Measurements from ENCODE around the gene COL23A1. TPM values are rescaled to one million over a fixed set of nuclear protein-coding genes. Genes with fewer than 3 reads are reported as not detected.

COL23A1 gene
- polyA plus RNA-seq, 2 donors: 0.59 to 0.75 TPM

DNA sequence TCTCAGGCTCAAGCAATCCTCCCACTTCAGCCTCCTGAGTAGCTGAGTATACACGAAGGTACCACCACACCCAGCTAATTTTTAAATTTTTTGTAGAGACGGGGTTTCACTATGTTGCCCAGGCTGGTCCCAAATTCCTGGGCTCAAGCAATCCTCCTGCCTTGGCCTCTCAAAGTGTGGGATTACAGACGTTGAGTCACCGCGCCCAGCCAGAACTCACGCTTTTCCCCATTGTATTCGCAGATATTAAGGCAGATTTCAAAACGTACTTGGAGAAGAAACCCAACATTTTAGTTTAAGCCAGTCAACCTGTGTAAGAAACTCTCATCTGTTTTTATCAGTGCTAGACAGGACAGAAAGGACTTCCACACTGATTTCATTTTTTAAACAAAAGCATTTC, 26.6 kb downstream of the COL23A1 start:
- Histone ChIP-seq H3K36me3 (ENCODE audit: control insufficient read depth in 2 of 2, insufficient read depth in 2 of 2, low read length in 1 of 2) (no peaks in the 10 kb centered on the region), H3K4me3 (ENCODE audit: low read depth in 1 of 2, low read length in 2 of 2) (no peak overlapping the region), H3K4me1 (ENCODE audit: control insufficient read depth in 2 of 2, insufficient read depth in 2 of 2, low read length in 1 of 2) (no peaks in the 10 kb centered on the region), H3K27me3 (ENCODE audit: control insufficient read depth in 1 of 2, insufficient read depth in 2 of 2, low read length in 2 of 2) (no peaks in the 10 kb centered on the region), H3K9me3 (ENCODE audit: control insufficient read depth in 2 of 2, insufficient read depth in 1 of 2, low read depth in 1 of 2, low read length in 1 of 2) (no peaks in the 10 kb centered on the region), H3K27ac (ENCODE audit: low read depth in 2 of 2, low read length in 1 of 2) (no peak overlapping the region)
- WGBS, 2 donors: 77 to 86% methylated on average over 8 of the region's 8 CpGs

DNA sequence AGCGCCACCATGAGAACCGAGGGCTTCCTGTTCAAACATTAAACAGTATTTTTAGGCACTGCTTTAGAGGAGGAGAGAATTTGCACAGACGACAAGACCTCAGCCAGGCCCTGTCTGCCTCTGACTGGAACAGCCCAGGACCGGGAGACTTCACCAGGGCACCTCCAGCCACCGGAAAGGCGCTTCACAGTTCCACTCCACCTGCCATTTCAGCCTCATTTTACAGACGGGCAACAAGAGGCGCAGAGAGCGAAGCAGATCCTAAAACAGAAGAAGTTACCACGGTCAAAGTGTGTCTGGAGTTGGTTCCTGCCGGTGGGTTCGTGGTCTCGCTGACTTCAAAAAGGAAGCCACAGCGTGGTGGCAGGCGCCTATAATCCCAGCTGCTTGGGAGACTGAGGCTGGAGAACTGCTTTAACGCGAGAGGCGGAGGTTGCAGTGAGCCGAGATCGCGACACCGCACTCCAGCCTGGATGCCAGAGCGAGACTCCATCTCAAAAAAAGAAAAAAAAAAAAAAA, 28.4 kb downstream of the COL23A1 start:
- no peaks in the 10 kb centered on the region for H3K36me3 ChIP-seq (ENCODE audit: control insufficient read depth in 2 of 2, insufficient read depth in 2 of 2, low read length in 1 of 2)
- WGBS, 2 donors: 76 to 79% methylated on average over 23 of the region's 23 CpGs
- H3K4me3 ChIP-seq (ENCODE audit: low read depth in 1 of 2, low read length in 2 of 2): no peak overlapping the region
- H3K9me3 ChIP-seq (ENCODE audit: control insufficient read depth in 2 of 2, insufficient read depth in 1 of 2, low read depth in 1 of 2, low read length in 1 of 2): no peaks in the 10 kb centered on the region
- H3K27me3 ChIP-seq (ENCODE audit: control insufficient read depth in 1 of 2, insufficient read depth in 2 of 2, low read length in 2 of 2): no peaks in the 10 kb centered on the region
- H3K4me1 ChIP-seq (ENCODE audit: control insufficient read depth in 2 of 2, insufficient read depth in 2 of 2, low read length in 1 of 2): no peaks in the 10 kb centered on the region
- H3K27ac ChIP-seq (ENCODE audit: low read depth in 2 of 2, low read length in 1 of 2): no peak overlapping the region

DNA sequence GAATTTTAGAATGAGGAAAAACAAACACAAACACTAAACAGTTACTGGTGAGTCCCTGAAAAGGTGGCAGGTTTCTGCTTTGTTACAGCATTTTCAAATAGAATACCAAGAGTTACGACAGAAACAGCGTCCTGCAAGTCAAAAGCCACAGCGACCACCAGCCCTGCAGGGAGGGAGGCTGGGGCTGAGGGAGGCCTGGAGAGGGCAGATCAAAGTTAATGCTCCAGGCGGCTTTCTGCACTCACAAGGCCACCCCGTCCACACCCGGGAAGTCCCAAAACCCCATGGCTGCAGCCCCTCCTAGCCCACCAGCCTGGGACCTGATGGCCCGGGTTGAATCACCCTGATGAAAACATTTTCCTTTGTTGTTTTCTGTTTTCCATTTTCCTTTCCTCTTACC, 29.3 kb downstream of the COL23A1 start:
- H3K27ac ChIP-seq (ENCODE audit: low read depth in 2 of 2, low read length in 1 of 2): no peak overlapping the region
- WGBS, 2 donors: 81 to 83% methylated on average over 7 of the region's 7 CpGs
- no peaks in the 10 kb centered on the region for H3K36me3 ChIP-seq (ENCODE audit: control insufficient read depth in 2 of 2, insufficient read depth in 2 of 2, low read length in 1 of 2)
- H3K27me3 ChIP-seq (ENCODE audit: control insufficient read depth in 1 of 2, insufficient read depth in 2 of 2, low read length in 2 of 2): no peaks in the 10 kb centered on the region
- no peak overlapping the region for H3K4me3 ChIP-seq (ENCODE audit: low read depth in 1 of 2, low read length in 2 of 2)
- H3K4me1 ChIP-seq (ENCODE audit: control insufficient read depth in 2 of 2, insufficient read depth in 2 of 2, low read length in 1 of 2): no peaks in the 10 kb centered on the region
- H3K9me3 ChIP-seq (ENCODE audit: control insufficient read depth in 2 of 2, insufficient read depth in 1 of 2, low read depth in 1 of 2, low read length in 1 of 2): no peaks in the 10 kb centered on the region

DNA sequence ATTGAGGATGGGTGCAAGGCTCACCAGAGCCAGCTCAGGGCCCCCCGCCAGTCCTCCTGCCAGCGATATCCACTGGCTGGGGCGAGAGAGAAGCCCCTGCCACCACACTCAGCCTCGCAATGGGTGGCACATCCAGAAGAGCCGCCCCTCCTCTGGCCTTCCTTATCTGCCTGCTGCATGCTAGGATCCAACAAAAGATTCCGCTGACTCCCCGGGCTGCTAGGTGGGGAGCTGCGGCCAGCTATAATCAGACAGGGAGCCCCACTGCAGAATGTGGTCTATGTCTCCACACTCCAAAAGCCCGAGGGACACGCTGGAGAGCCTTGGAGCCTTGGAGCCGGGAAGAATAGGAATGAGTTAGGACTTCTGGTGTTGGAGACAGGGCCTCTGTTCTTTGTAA, 32.8 kb downstream of the COL23A1 start:
- no peaks in the 10 kb centered on the region for H3K27me3 ChIP-seq (ENCODE audit: control insufficient read depth in 1 of 2, insufficient read depth in 2 of 2, low read length in 2 of 2)
- H3K27ac ChIP-seq (ENCODE audit: low read depth in 2 of 2, low read length in 1 of 2): no peak overlapping the region
- H3K4me1 ChIP-seq (ENCODE audit: control insufficient read depth in 2 of 2, insufficient read depth in 2 of 2, low read length in 1 of 2): no peaks in the 10 kb centered on the region
- WGBS, 2 donors: 89 to 94% methylated on average over 11 of the region's 11 CpGs
- H3K9me3 ChIP-seq (ENCODE audit: control insufficient read depth in 2 of 2, insufficient read depth in 1 of 2, low read depth in 1 of 2, low read length in 1 of 2): no peaks in the 10 kb centered on the region
- no peaks in the 10 kb centered on the region for H3K36me3 ChIP-seq (ENCODE audit: control insufficient read depth in 2 of 2, insufficient read depth in 2 of 2, low read length in 1 of 2)
- no peak overlapping the region for H3K4me3 ChIP-seq (ENCODE audit: low read depth in 1 of 2, low read length in 2 of 2)

DNA sequence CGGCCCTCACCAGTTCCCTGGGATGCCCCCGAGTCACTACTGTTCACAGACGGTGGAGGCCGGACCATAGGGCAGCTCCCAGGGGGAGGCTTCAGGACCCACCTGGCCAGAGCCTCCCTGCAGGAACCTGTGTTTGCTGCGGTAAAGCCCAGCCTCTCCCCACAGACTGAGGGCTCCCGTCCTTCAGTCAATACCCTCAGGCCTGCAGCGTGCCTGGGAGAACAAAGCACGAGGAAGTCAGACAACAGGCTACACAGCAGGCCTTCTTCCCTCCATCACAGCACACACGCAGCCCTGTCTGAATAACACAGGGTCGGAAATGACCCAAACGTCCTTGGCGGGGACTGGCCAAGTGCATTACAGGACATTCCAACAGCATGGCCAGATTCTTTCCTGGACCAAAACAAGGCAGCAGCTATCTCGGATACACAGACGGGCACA, 34.4 kb downstream of the COL23A1 start:
- Histone ChIP-seq H3K27me3 (ENCODE audit: control insufficient read depth in 1 of 2, insufficient read depth in 2 of 2, low read length in 2 of 2) (no peaks in the 10 kb centered on the region), H3K4me1 (ENCODE audit: control insufficient read depth in 2 of 2, insufficient read depth in 2 of 2, low read length in 1 of 2) (no peaks in the 10 kb centered on the region), H3K4me3 (ENCODE audit: low read depth in 1 of 2, low read length in 2 of 2) (no peak overlapping the region), H3K9me3 (ENCODE audit: control insufficient read depth in 2 of 2, insufficient read depth in 1 of 2, low read depth in 1 of 2, low read length in 1 of 2) (no peaks in the 10 kb centered on the region), H3K27ac (ENCODE audit: low read depth in 2 of 2, low read length in 1 of 2) (no peak overlapping the region), H3K36me3 (ENCODE audit: control insufficient read depth in 2 of 2, insufficient read depth in 2 of 2, low read length in 1 of 2) (no peaks in the 10 kb centered on the region)
- 84 to 85% methylated on average over 14 of the region's 14 CpGs for WGBS, 2 donors

GRCh38 chr5:178555005-178555404, 35.2 kb downstream of the COL23A1 start:
- H3K4me1 ChIP-seq (ENCODE audit: control insufficient read depth in 2 of 2, insufficient read depth in 2 of 2, low read length in 1 of 2): no peaks in the 10 kb centered on the region
- H3K27ac ChIP-seq (ENCODE audit: low read depth in 2 of 2, low read length in 1 of 2): no peak overlapping the region
- H3K4me3 ChIP-seq (ENCODE audit: low read depth in 1 of 2, low read length in 2 of 2): no peak overlapping the region
- no peaks in the 10 kb centered on the region for H3K9me3 ChIP-seq (ENCODE audit: control insufficient read depth in 2 of 2, insufficient read depth in 1 of 2, low read depth in 1 of 2, low read length in 1 of 2)
- H3K27me3 ChIP-seq (ENCODE audit: control insufficient read depth in 1 of 2, insufficient read depth in 2 of 2, low read length in 2 of 2): no peaks in the 10 kb centered on the region
- H3K36me3 ChIP-seq (ENCODE audit: control insufficient read depth in 2 of 2, insufficient read depth in 2 of 2, low read length in 1 of 2): no peaks in the 10 kb centered on the region
- WGBS, 2 donors: 84 to 86% methylated on average over 7 of the region's 7 CpGs

- Histone ChIP-seq H3K27me3 (ENCODE audit: control insufficient read depth in 1 of 2, insufficient read depth in 2 of 2, low read length in 2 of 2) (no peaks in the 10 kb centered on the region), H3K9me3 (ENCODE audit: control insufficient read depth in 2 of 2, insufficient read depth in 1 of 2, low read depth in 1 of 2, low read length in 1 of 2) (no peaks in the 10 kb centered on the region), H3K36me3 (ENCODE audit: control insufficient read depth in 2 of 2, insufficient read depth in 2 of 2, low read length in 1 of 2) (no peaks in the 10 kb centered on the region), H3K27ac (ENCODE audit: low read depth in 2 of 2, low read length in 1 of 2) (no peak overlapping the region), H3K4me3 (ENCODE audit: low read depth in 1 of 2, low read length in 2 of 2) (no peak overlapping the region), H3K4me1 (ENCODE audit: control insufficient read depth in 2 of 2, insufficient read depth in 2 of 2, low read length in 1 of 2) (no peaks in the 10 kb centered on the region)
- 88 to 94% methylated on average over 11 of the region's 11 CpGs for WGBS, 2 donors
Measured at GRCh38 chr5:178554311-178554710, 35.9 kb downstream of the COL23A1 start.

DNA sequence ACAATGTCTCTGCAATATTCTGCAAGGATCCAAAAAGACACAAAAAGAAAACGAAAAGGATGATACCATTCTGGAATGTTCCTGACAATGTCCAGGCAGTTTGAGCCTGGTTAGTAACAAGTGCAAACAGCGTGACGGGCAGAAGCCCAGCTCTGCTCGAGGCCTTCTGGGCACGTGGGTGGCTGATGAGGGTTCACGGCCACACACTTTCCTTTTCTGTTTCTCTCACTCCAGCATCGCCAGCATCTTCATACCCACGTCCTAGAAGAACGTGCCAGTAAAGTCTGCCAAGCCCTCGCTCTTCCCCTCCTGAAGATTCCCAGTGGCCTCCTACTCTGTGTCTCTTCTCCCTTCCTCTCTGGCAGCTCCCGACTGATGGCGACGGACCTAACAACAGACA, 36.7 kb downstream of the COL23A1 start:
- Histone ChIP-seq H3K4me1 (ENCODE audit: control insufficient read depth in 2 of 2, insufficient read depth in 2 of 2, low read length in 1 of 2) (no peaks in the 10 kb centered on the region), H3K9me3 (ENCODE audit: control insufficient read depth in 2 of 2, insufficient read depth in 1 of 2, low read depth in 1 of 2, low read length in 1 of 2) (no peaks in the 10 kb centered on the region), H3K27ac (ENCODE audit: low read depth in 2 of 2, low read length in 1 of 2) (no peak overlapping the region), H3K36me3 (ENCODE audit: control insufficient read depth in 2 of 2, insufficient read depth in 2 of 2, low read length in 1 of 2) (no peaks in the 10 kb centered on the region), H3K27me3 (ENCODE audit: control insufficient read depth in 1 of 2, insufficient read depth in 2 of 2, low read length in 2 of 2) (no peaks in the 10 kb centered on the region), H3K4me3 (ENCODE audit: low read depth in 1 of 2, low read length in 2 of 2) (no peak overlapping the region)
- WGBS, 2 donors: 76 to 80% methylated on average over 13 of the region's 13 CpGs

GRCh38 chr5:178551468-178551867, 38.7 kb downstream of the COL23A1 start:
- H3K4me1 ChIP-seq (ENCODE audit: control insufficient read depth in 2 of 2, insufficient read depth in 2 of 2, low read length in 1 of 2): peaks cover 2 to 3% of the 10 kb centered on the region in 2 donors
- no peak overlapping the region for H3K4me3 ChIP-seq (ENCODE audit: low read depth in 1 of 2, low read length in 2 of 2)
- no peaks in the 10 kb centered on the region for H3K9me3 ChIP-seq (ENCODE audit: control insufficient read depth in 2 of 2, insufficient read depth in 1 of 2, low read depth in 1 of 2, low read length in 1 of 2)
- no peaks in the 10 kb centered on the region for H3K27me3 ChIP-seq (ENCODE audit: control insufficient read depth in 1 of 2, insufficient read depth in 2 of 2, low read length in 2 of 2)
- H3K36me3 ChIP-seq (ENCODE audit: control insufficient read depth in 2 of 2, insufficient read depth in 2 of 2, low read length in 1 of 2): no peaks in the 10 kb centered on the region
- 72 to 81% methylated on average over 7 of the region's 7 CpGs for WGBS, 2 donors
- no peak overlapping the region for H3K27ac ChIP-seq (ENCODE audit: low read depth in 2 of 2, low read length in 1 of 2)

DNA sequence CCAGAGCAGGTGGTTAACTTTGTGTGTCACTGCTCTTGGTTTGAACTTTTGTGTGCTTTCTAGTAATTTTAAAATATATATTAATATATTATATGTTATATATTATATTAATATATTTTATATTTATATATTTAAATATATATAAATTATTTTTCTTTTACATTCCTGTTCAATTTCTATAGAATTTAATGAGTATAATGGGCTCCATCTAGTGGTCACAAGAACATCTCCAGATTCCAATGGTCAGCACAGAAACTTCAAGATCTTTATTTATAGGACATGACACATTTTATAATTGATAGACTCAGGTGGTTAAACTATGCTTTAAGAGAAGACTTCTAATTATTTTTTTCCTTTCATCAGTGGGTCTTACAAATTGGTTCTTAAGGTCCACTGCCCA, 39.1 kb downstream of the COL23A1 start:
- Histone ChIP-seq H3K4me1 (ENCODE audit: control insufficient read depth in 2 of 2, insufficient read depth in 2 of 2, low read length in 1 of 2) (peaks cover 2 to 3% of the 10 kb centered on the region in 2 donors), H3K4me3 (ENCODE audit: low read depth in 1 of 2, low read length in 2 of 2) (no peak overlapping the region), H3K36me3 (ENCODE audit: control insufficient read depth in 2 of 2, insufficient read depth in 2 of 2, low read length in 1 of 2) (no peaks in the 10 kb centered on the region), H3K9me3 (ENCODE audit: control insufficient read depth in 2 of 2, insufficient read depth in 1 of 2, low read depth in 1 of 2, low read length in 1 of 2) (no peaks in the 10 kb centered on the region), H3K27ac (ENCODE audit: low read depth in 2 of 2, low read length in 1 of 2) (no peak overlapping the region), H3K27me3 (ENCODE audit: control insufficient read depth in 1 of 2, insufficient read depth in 2 of 2, low read length in 2 of 2) (no peaks in the 10 kb centered on the region)
